Uterus (tissue), 2 donors: ENCODE data around the gene ADARB2.

Source experiments
- POLR2A ChIP-seq, 2 donors: fragments of 450-650 bp; IDR thresholded peaks; one replicate each; pipeline ENCODE4 v1.6.1; 2016; ENCODE audit warnings: antibody characterized with exemption in 2 of 2, mild to moderate bottlenecking in 1 of 2, moderate library complexity in 1 of 2
- TF ChIP-seq, protein P1 (sequence below), 4 experiments: fragments of 200-600 bp in 2 of 4; fragments of 450-650 bp in 2 of 4; sonication (generic) in 2 of 4; IDR thresholded peaks; one replicate each; pipeline ENCODE4 v1.5.1; 2016 to 2019; ENCODE audit warnings: antibody characterized with exemption in 4 of 4, mild to moderate bottlenecking in 2 of 4, moderate library complexity in 1 of 4

DNA sequence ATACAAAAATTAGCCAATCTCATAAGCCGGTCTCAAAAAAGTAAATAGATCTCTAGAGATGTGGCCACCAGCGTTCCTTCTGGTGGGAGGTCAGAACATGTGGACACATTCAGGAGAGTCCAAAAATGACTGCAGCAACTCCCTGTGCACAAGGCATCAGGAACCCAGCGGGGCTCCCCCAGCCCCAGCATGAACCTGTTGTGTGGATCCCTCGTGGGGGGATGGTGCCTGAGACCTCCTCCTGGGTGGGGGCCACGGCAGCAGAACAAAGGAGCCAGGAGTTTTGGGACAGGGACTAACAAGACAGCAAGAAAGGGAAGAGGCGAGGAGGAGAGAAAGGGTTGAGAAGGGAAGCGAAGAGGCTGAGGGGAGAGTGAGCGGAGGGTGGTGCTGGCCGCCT is 559.4 kb downstream of the ADARB2 start:
- TF ChIP-seq, protein P1, sequence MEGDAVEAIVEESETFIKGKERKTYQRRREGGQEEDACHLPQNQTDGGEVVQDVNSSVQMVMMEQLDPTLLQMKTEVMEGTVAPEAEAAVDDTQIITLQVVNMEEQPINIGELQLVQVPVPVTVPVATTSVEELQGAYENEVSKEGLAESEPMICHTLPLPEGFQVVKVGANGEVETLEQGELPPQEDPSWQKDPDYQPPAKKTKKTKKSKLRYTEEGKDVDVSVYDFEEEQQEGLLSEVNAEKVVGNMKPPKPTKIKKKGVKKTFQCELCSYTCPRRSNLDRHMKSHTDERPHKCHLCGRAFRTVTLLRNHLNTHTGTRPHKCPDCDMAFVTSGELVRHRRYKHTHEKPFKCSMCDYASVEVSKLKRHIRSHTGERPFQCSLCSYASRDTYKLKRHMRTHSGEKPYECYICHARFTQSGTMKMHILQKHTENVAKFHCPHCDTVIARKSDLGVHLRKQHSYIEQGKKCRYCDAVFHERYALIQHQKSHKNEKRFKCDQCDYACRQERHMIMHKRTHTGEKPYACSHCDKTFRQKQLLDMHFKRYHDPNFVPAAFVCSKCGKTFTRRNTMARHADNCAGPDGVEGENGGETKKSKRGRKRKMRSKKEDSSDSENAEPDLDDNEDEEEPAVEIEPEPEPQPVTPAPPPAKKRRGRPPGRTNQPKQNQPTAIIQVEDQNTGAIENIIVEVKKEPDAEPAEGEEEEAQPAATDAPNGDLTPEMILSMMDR (IDR thresholded peaks at IDR 0.05), result no peak
- no peak for TF ChIP-seq POLR2A (IDR thresholded peaks at IDR 0.05)
